ENCODE data around the gene YIPF3.
"Not testable (repeated sequence)": the region's sequence is repeated elsewhere in the genome, so short reads cannot be mapped to it uniquely, and the experiment has no call there.

YIPF3 gene

GRCh38 chr6:43516697-43517504 is at the start of gene YIPF3, which contains the start of gene POLR1C:
YIPF3 (minus strand) TSS chr6:43516926; CDS start chr6:43516807, 119 bp downstream.
POLR1C (plus strand) TSS chr6:43517089; CDS start chr6:43517110, 21 bp downstream.
- peak; percentile 99 for DNase-seq

- DNase-seq: no peak
Measured at GRCh38 chr6:43559328-43559727, 42.6 kb upstream of the YIPF3 start.

- not testable (repeated sequence) for DNase-seq
Measured at GRCh38 chr6:43557620-43558019, 40.9 kb upstream of the YIPF3 start.

GRCh38 chr6:43547222-43547621 is 30.5 kb upstream of the YIPF3 start:
- no peak for DNase-seq

DNA sequence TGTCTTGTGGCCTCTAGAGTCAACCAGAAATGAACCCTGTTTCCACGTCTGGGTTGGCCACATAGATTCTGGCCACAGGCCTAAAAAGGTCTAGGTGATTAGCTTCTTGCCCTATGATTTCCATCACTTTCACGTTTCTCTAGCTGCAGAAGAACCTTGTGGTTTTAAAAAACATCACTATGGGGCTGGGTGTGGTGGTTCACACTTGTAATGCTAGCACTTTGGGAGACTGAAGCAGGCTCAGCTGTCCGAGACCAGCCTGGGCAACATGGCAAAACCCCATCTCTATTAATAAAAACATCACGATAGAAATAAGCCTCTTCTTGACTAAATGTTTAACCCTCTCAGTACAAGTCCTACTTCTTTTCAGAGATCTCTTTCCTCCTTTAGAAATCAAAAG is 27.7 kb upstream of the YIPF3 start:
- DNase-seq: no peak

GRCh38 chr6:43541774-43542471 is 25.2 kb upstream of the YIPF3 start:
- DNase-seq: no peak

GRCh38 chr6:43540507-43540906 is 23.8 kb upstream of the YIPF3 start:
- no peak for DNase-seq

DNA sequence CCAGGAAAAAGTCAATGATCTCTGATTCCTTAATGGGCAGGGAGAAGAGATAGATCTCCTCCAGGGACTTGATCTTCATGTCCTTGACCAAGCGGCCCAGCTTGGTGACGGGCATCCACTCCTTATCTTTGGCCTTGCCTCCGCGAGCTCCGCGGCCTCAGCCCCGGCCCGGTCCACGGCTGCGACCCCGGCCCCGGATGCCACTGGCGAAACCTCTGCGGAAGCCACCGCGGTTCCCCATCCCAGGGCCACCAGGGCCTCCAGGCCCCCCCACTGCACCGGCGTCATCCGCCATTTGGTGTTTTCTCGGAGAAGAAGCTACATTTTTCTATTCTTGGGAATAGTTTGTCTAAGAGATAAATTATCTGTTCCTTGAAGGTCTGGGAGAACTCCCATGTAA is 22.7 kb upstream of the YIPF3 start:
- DNase-seq: not testable (repeated sequence)

DNA sequence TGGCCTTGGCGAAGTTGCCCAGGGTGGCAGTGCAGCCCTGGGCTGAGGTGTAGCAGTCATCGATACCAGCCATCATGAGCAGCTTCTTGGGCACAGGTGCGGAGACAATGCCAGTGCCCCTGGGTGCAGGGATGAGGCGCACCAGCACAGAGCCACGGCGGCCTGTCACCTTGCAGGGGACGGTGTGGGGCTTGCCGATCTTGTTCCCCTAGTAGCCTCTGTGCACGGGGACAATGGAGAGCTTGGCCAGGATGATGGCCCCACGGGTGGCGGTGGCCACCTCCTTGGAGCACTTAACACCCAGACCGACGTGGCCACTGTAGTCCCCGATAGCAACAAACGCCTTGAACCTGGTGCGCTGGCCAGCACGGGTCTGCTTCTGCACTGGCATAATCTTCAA is 22.3 kb upstream of the YIPF3 start:
- DNase-seq: not testable (repeated sequence)

- DNase-seq: no peak
Measured at GRCh38 chr6:43532201-43532600, 15.5 kb upstream of the YIPF3 start.

DNA sequence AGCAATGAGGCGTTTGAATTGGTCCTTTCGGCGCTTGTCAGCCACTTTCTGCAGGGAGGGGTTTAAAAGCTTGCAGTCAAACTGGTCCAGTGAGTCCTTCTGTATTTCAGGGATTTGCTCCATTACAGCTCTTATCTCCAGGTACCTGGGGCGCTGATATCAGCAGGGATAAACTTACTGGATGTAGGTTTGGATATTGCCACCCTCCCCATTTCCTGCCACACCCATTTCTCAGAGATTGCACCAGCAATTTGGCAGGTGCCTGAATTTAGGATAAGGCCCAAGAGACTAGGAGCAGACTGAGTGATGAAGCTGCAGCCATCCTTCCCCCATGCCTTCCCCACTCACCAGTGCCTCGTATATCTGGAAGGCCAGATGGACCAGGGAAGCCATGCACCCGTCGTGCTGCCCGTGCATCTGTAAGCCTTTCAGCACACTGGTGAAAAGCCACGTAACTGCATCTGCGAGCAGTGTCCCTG is 7.8 kb upstream of the YIPF3 start:
- DNase-seq: no peak

GRCh38 chr6:43523284-43523683 is 6.6 kb upstream of the YIPF3 start:
- no peak for DNase-seq

GRCh38 chr6:43522547-43523261 is 6.0 kb upstream of the YIPF3 start:
- DNase-seq: no peak

- peak; percentile 73 for DNase-seq
Measured at GRCh38 chr6:43521836-43522235, 5.1 kb upstream of the YIPF3 start.

DNA sequence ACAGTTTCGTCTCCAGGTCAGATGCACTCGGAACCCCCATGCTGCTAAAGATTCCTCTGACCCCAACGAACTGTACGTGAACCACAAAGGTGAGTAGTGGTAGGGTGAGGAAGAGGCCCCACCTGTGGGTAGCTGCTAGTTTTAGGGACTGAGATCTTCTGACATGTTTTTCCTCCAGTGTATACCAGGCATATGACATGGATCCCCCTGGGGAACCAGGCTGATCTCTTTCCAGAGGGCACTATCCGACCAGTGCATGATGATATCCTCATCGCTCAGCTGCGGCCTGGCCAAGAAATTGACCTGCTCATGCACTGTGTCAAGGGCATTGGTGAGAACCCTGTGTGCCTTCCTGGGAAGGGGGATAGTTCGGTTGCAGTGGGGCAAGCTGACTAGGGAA is 3.4 kb upstream of the YIPF3 start:
- no peak for DNase-seq

- peak; percentile 59 for DNase-seq
Measured at GRCh38 chr6:43517505-43518357, 1.0 kb upstream of the YIPF3 start.

DNA sequence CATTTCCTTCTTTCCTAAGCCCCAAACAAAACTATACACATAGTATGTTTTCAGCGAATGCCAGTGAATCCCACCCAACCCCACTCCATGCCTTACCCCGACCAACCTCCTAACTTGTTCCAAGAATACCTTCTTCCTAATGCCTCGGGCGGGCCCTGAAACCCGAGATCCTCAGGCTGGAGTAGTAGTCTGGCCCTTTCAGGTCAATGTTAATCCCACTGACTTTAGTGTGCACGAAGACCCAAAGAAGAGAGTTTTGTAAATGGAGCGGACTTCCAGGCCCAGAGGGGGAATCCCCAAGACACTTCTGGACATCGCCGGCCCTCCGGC is 394 bp downstream of the YIPF3 start:
- DNase-seq: no peak

GRCh38 chr6:43515808-43516207 is 918 bp downstream of the YIPF3 start:
- DNase-seq: no peak

DNA sequence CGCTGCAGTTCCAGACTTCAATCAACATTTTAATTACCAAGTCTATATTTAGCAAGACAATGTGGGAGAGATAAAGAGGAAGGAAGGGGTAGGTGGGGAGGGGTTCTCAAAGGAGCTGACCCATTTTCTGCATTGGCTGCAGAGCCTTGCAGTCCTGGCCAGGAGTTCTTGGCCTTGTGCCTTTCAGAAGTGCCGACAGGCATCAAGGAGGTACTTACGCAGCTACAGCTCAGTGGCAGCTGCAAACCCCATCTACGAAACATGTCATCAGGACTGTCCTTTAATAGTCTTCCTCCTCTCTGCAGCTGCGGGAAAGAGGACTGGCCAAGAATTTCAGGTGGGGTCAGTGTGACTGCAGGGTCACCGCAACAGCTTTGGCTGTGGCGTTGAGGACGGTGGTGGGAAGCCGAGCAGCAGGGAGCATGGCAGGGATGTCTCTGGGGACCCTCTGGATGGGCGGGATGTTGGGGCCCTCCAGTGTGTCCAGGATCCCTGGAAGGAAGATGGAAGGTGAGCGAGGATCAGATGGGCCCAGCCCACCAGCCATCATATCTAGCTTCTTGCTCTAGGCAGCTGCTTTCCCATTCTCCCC is 4.8 kb downstream of the YIPF3 start:
- DNase-seq: no peak

DNA sequence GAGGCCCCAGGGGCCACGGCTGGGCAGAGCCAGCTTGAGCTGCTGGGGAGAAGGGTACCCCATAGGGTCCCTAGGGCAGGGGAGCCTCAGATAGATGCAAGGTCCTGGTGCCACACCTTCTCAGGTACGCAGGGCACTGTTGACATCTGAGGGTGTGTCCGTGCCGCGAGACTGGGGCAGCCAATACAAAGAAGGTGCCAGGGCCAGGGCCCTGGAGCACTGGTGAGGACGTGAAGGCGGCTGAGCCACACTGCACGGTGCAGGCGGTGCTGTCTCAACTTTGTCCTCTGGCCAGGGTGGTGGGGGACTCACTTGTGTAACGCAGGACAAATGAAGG is 5.9 kb downstream of the YIPF3 start:
- no peak for DNase-seq

DNA sequence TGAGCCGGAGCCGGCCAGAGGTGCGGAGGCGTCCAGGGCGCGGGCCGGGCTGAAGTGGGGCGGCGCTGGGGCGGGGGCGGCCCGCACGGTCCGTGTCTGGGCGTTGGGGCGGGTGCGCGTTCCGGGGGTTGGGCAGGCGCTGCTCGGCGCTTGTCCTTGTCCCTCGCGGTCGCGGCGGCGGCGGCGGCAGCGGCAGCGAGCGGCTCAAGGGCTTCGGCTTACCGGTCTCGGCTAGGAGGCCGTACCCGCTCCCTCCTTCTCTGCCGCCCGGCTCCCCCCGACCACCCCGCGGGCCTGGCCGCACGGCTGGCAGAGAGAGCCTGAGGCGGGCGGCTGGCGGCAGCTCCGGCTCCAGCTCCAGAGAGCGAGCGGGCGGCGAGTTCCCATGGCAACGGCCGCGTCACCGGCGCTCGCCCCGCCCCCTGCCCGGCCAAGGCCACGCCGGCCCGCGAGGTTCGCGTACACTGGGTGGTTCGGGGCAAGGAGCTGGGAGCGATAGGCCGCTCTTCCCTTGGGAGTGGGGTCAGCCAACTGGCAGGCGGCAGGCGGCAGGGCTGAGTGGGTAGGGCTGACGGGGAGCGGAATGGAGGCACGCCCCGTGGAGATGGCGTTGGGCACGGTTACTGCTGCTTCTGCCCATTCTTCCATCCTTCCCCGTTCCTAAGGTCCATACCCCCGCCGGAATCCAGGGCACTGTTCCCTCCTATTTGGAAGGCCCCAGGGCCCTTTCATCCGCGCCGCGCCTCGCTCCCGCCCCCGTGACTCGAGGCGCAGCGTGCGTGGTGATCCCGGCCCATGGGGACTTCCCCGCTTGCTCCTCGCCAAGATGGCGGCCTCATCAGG is 6.5 kb downstream of the YIPF3 start, which contains the start of gene LRRC73:
TSS of gene LRRC73 (minus strand) at position 363 of the 843 bp plus-strand sequence. CDS start 561 bp downstream, outside the sequence.
- DNase-seq: peak; percentile 74
